Measurements from ENCODE around the gene PI4KA.
"Not testable (repeated sequence)": the region's sequence is repeated elsewhere in the genome, so short reads cannot be mapped to it uniquely, and the experiment has no call there.

GRCh38 chr22:20678792-20679435, 179.7 kb downstream of the PI4KA start:
- TF ChIP-seq, protein P1, sequence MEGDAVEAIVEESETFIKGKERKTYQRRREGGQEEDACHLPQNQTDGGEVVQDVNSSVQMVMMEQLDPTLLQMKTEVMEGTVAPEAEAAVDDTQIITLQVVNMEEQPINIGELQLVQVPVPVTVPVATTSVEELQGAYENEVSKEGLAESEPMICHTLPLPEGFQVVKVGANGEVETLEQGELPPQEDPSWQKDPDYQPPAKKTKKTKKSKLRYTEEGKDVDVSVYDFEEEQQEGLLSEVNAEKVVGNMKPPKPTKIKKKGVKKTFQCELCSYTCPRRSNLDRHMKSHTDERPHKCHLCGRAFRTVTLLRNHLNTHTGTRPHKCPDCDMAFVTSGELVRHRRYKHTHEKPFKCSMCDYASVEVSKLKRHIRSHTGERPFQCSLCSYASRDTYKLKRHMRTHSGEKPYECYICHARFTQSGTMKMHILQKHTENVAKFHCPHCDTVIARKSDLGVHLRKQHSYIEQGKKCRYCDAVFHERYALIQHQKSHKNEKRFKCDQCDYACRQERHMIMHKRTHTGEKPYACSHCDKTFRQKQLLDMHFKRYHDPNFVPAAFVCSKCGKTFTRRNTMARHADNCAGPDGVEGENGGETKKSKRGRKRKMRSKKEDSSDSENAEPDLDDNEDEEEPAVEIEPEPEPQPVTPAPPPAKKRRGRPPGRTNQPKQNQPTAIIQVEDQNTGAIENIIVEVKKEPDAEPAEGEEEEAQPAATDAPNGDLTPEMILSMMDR (IDR thresholded peaks at IDR 0.05) = not testable (repeated sequence)
- TF ChIP-seq ZFX (IDR thresholded peaks at IDR 0.05; ENCODE audit: borderline replicate concordance) = not testable (repeated sequence)
